GM12878 (cell line): Measurements from ENCODE around the gene QPRT. TPM values are rescaled to one million over a fixed set of nuclear protein-coding genes. Genes with fewer than 3 reads are reported as not detected.
A peak's percentile ranks its signal among the peaks of the same experiment; 100 is the strongest.

Experiments
- ATAC-seq: fragments of 200-7000 bp; cut with Tn5 transposase; 3 replicates; pipeline ENCODE4 v1.9.1; 2020; ENCODE audit warnings: mild to moderate bottlenecking, moderate library complexity
- BruUV-seq: library from RNA; stranded (reverse); fragments of 400-500 nt; replicated peaks from 2 replicates; lab custom pipeline; 2021; lab: Mats Ljungman, UMichigan
- CTCF ChIA-PET: fragments of 300-600 bp; sonication (Branson Sonifier 250); formaldehyde crosslinking; extraction: SDS; loops from one replicate; lab custom pipeline; 2021; ENCODE audit warnings: inconsistent platforms; lab: Yijun Ruan, JAX
- POLR2A ChIA-PET: fragments of 350-600 bp; formaldehyde crosslinking; extraction: SDS; loops from one replicate; lab custom pipeline; 2021; ENCODE audit warnings: inconsistent platforms; lab: Charles Lee
- RAD21 ChIA-PET: fragments of 300-600 bp; sonication (Branson Sonifier 250); formaldehyde crosslinking; loops from one replicate; lab custom pipeline; 2023; ENCODE audit warnings: antibody characterized with exemption; ENCODE audit not compliant: unreplicated experiment; lab: Charles Lee
- SMC1A ChIA-PET: fragments of 300-600 bp; sonication (Branson Sonifier 250); formaldehyde crosslinking; loops from one replicate; lab custom pipeline; 2023; ENCODE audit not compliant: unreplicated experiment, uncharacterized antibody; lab: Charles Lee
- DNase-seq: peaks from one replicate; pipeline ENCODE4 v3.0.0-alpha.2; 2011; ENCODE audit warnings: low read depth, low spot score
- FAIRE-seq: peaks from 3 replicates; lab custom pipeline; 2011; peaks lifted over from hg19 to GRCh38; lab: Jason Lieb, UNC
- H2AFZ ChIP-seq: 2 replicates; pipeline ENCODE4 v1.6.0; 2011; ENCODE audit warnings: low read depth, low read length, control low read depth; ENCODE audit not compliant: control insufficient read depth
- H3K27ac ChIP-seq: 2 replicates; pipeline ENCODE4 v1.5.1; 2011; ENCODE audit warnings: control low read depth; ENCODE audit not compliant: control insufficient read depth, insufficient read depth
- H3K27me3 ChIP-seq, 2 experiments: replicated peaks in 1 of 2; 2 replicates each; pipeline versions ENCODE4 v1.6.0 to v1.6.1; 2011; ENCODE audit warnings: low read length in 1 of 2; ENCODE audit not compliant: control insufficient read depth in 2 of 2, insufficient read depth in 2 of 2
- H3K36me3 ChIP-seq, 2 experiments: 2 replicates each; pipeline ENCODE4 v1.5.1; 2011; ENCODE audit warnings: low read length in 1 of 2; ENCODE audit not compliant: control insufficient read depth in 2 of 2, insufficient read depth in 2 of 2
- H3K4me1 ChIP-seq: 2 replicates; pipeline ENCODE4 v1.6.1; 2011; ENCODE audit warnings: mild to moderate bottlenecking, low read length, moderate library complexity, mixed read lengths; ENCODE audit not compliant: control insufficient read depth, insufficient read depth
- H3K4me2 ChIP-seq: 2 replicates; pipeline ENCODE4 v1.6.0; 2011; ENCODE audit warnings: control low read depth; ENCODE audit not compliant: control insufficient read depth, insufficient read depth
- H3K4me3 ChIP-seq: fragments of 200-600 bp; sonication (generic); 2 replicates; pipeline ENCODE4 v1.5.1; 2016
- H3K79me2 ChIP-seq: 2 replicates; pipeline ENCODE4 v1.6.0; 2011; ENCODE audit warnings: low read length; ENCODE audit not compliant: control insufficient read depth, insufficient read depth
- H3K9ac ChIP-seq: 2 replicates; pipeline ENCODE4 v1.8.0; 2011; ENCODE audit warnings: low read length, control low read depth, mixed read lengths; ENCODE audit not compliant: control insufficient read depth, insufficient read depth
- H3K9me3 ChIP-seq: replicated peaks from 3 replicates; pipeline ENCODE4 v1.5.1; 2011; ENCODE audit warnings: mild to moderate bottlenecking, low read length; ENCODE audit not compliant: control insufficient read depth, insufficient read depth
- H4K20me1 ChIP-seq: 2 replicates; pipeline ENCODE4 v1.6.0; 2011; ENCODE audit not compliant: control insufficient read depth, insufficient read depth
- CREB1 ChIP-seq: IDR thresholded peaks from 2 replicates; pipeline ENCODE4 v1.6.1; 2012; ENCODE audit warnings: low read depth, mild to moderate bottlenecking, inconsistent platforms
- E4F1 ChIP-seq: fragments of 450-650 bp; IDR thresholded peaks from 2 replicates; pipeline ENCODE4 v1.6.1; 2018; ENCODE audit warnings: borderline replicate concordance, mild to moderate bottlenecking; ENCODE audit not compliant: partially characterized antibody
- MTA3 ChIP-seq: IDR thresholded peaks from 2 replicates; pipeline ENCODE4 v1.6.1; 2012; ENCODE audit warnings: low read length, inconsistent platforms, borderline replicate concordance
- POU2F2 ChIP-seq: IDR thresholded peaks from 3 replicates; pipeline ENCODE4 v1.6.1; 2011; ENCODE audit warnings: low read depth, mild to moderate bottlenecking, low read length, borderline replicate concordance
- RAD21 ChIP-seq: IDR thresholded peaks from 2 replicates; pipeline ENCODE4 v1.6.1; 2011; ENCODE audit warnings: mild to moderate bottlenecking, low read depth, low read length, moderate library complexity; ENCODE audit not compliant: insufficient read depth
- RCOR1 ChIP-seq: conservative IDR thresholded peaks from 2 replicates; pipeline ENCODE4 v1.6.1; 2012; ENCODE audit warnings: low read depth, low read length, improper control_type of control experiment
- USF2 ChIP-seq: IDR thresholded peaks from 2 replicates; pipeline ENCODE4 v1.6.1; 2011; ENCODE audit warnings: low read depth, low read length, improper control_type of control experiment, borderline replicate concordance
- ZNF384 ChIP-seq: IDR thresholded peaks from 2 replicates; pipeline ENCODE4 v1.6.1; 2012; ENCODE audit warnings: low read depth, mild to moderate bottlenecking, low read length, improper control_type of control experiment, borderline replicate concordance
- WGBS: methylation state at CpG from one replicate; pipeline ENCODE4 v1.1.6; 2016; ENCODE audit warnings: low lambda C conversion rate; ENCODE audit not compliant: insufficient replicate concordance, insufficient coverage; ENCODE audit errors: missing lambda C conversion rate; 5-methylcytosine and 5-hydroxymethylcytosine counted together
- in situ Hi-C: fragments of 300-500 bp; cut with MboI; formaldehyde crosslinking; loops from 9 replicates; pipeline ENCODE4 v1.14.3; 2018; ENCODE audit warnings: mixed read lengths
- intact Hi-C: fragments of 100-400 bp; cut with micrococcal nuclease; formaldehyde crosslinking; loops from one replicate; pipeline ENCODE4 v1.14.2; 2022; ENCODE audit not compliant: unreplicated experiment
- polyA plus RNA-seq, 11 experiments: library from polyadenylated mRNA; depleted of rRNA in 4 of 11; unstranded in 6 of 11; stranded (reverse) in 5 of 11; fragments of >200 nt; fragmentation: Nextera tagmentation in 4 of 11; fragmentation: Illumina TruSeq in 1 of 11; extraction: Ambion mirVana in 4 of 11; extraction: Trizol in 1 of 11; gene quantifications; 1 replicate in 1 of 11; 2 replicates in 10 of 11; pipeline versions ENCODE4 v1.2.1 to v1.2.3, GENCODE V29; 2011 to 2016; ENCODE audit warnings: inconsistent platforms in 2 of 11, missing spikeins in 2 of 11, low read depth in 1 of 11
- total RNA-seq, 4 experiments: library from RNA; depleted of rRNA in 3 of 4; stranded (reverse); fragments of >200 nt in 3 of 4; fragmentation: Illumina TruSeq in 1 of 4; extraction: Trizol in 1 of 4; gene quantifications; 2 replicates each; pipeline versions ENCODE4 v1.2.1 to v1.2.3, GENCODE V29; 2013 to 2021

QPRT gene
- total and polyA plus RNA-seq, 10 of the 15 experiments (the other 5 are each of a cell fraction or from before 2014, with no cell fraction given), result 2.7 to 43.0 (median 31.3) TPM

- TF ChIP-seq RCOR1 (no peak), POU2F2 (no peak)
- TF ChIP-seq, all 136 proteins: peak for 3
Measured at GRCh38 chr16:29641561-29641960, 37.4 kb upstream of the QPRT start (continued).

- H3K27me3 ChIP-seq, result no peaks in the 10 kb centered on the region
- WGBS, result 63% methylated on average over 7 of the region's 7 CpGs
- H3K4me3 ChIP-seq, result no peak overlapping the region
- no peaks in the 10 kb centered on the region for H4K20me1 ChIP-seq
- no peak for DNase-seq
- H3K9me3 ChIP-seq, result no peaks in the 10 kb centered on the region; the same call in 2 of the 3 replicates
- H3K79me2 ChIP-seq, result no peaks in the 10 kb centered on the region
- no peak for ATAC-seq
- POLR2A ChIA-PET, result interaction anchor here (0.6 to 3.2 kb wide), 6 partner anchors 9 to 86 kb away, joined by 3 to 38 read pairs (median 9); partner anchors contain the start of genes QPRT and SPN
- FAIRE-seq, result no peak
- H3K36me3 ChIP-seq, result no peaks in the 10 kb centered on the region
- H2AFZ ChIP-seq, result no peak overlapping the region
- BruUV-seq, result no TSS peak
- CTCF ChIA-PET, result interaction anchor here (1.0 to 4.0 kb wide), 11 partner anchors 9 to 205 kb away, joined by 3 to 32 read pairs (median 3); no protein-coding TSS in a partner anchor
- SMC1A ChIA-PET, result interaction anchor here (0.8 to 4.0 kb wide), 15 partner anchors 8 to 146 kb away, joined by 3 to 51 read pairs (median 4); partner anchors contain the start of genes QPRT and SPN
- RAD21 ChIA-PET, result interaction anchor here (1.0 to 4.8 kb wide), 6 partner anchors 10 to 173 kb away, joined by 3 to 98 read pairs (median 5); partner anchors contain the start of genes PAGR1, QPRT and SPN
- intact Hi-C loops, result loop anchor here (5.0 kb wide), 1 partner anchor 34 kb away; the partner anchor contains the start of gene QPRT
- H3K4me1 ChIP-seq, result peaks cover 46% of the 10 kb centered on the region
- peak overlapping the region; percentile 90 for H3K27ac ChIP-seq
- in situ Hi-C loops, result no loop called here
- peak overlapping the region; percentile 21; the same call in 1 of the 2 replicates for H3K9ac ChIP-seq
- 0 out of 2 replicates have a peak overlapping the region, but pooled peaks have one; percentile 57 for H3K4me2 ChIP-seq
- TF ChIP-seq E4F1 (no peak), CREB1 (no peak), RAD21 (no peak), USF2 (no peak), MTA3 (no peak), ZNF384 (no peak)
- TF ChIP-seq, all 136 proteins: peak for 0
Measured at GRCh38 chr16:29643596-29643995, 35.4 kb upstream of the QPRT start.
